HL-60/S4 treated with phorbol 12-myristate 13-acetate at 8.2 ng/mL for 4 days and 3 days (cell line): Measurements from ENCODE around the gene CFAP73.
"Not testable (repeated sequence)": the region's sequence is repeated elsewhere in the genome, so short reads cannot be mapped to it uniquely, and the experiment has no call there.

Experiments
- in situ Hi-C: fragments of 300-500 bp; cut with MboI; formaldehyde crosslinking; loops from 2 replicates; pipeline ENCODE4 v1.15.0; 2022; ENCODE audit warnings: low sequenced_read_pairs

Gene CFAP73

GRCh38 chr12:113149361-113150150, at the start of gene CFAP73:
CFAP73 (plus strand) TSS chr12:113149724; CDS start chr12:113149858, 134 bp downstream.
- in situ Hi-C loops: no loop called here

- in situ Hi-C loops: no loop called here
Observed at GRCh38 chr12:113099764-113100163, 49.8 kb upstream of the CFAP73 start.

DNA sequence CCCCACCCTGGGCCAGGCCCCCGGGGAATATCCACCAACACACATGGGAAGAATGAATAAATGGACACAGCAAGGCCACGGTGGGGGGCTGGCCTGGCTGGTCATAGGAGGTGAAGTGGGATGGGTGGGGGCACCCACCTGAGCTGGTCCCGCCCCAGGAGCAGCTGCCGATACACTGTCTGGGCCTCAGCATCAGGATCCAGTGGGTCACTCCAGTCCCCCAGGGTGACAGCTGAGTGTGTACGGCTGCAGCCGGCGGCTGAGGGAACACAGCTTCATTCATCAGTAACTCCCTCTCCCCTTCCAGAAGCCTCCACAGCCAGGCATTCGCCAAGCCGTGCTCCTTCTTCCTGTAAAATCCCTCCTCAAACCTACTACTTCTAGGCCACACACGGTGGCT, 47.8 kb upstream of the CFAP73 start:
- in situ Hi-C loops: no loop called here

DNA sequence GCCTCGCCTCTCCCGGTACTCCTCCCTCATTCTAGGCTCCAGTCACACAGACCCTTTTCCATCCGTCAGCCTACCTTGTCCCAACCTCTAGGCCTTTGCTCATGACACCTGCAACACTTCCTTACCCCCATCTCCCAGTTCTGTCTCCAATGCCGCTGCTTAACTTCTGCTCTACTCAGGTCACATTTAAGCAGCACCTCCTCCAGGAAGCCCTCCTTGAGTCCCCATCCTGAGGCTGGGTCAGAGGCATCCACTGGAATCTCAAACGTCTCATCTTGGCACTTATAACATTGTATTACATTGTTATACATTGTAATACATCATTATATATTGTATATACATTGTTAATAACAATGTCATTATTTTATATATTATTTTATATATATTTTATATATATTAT, 46.7 kb upstream of the CFAP73 start:
- in situ Hi-C loops: no loop called here

- in situ Hi-C loops: no loop called here
Observed at GRCh38 chr12:113103756-113104450, 45.6 kb upstream of the CFAP73 start.

GRCh38 chr12:113104953-113105510, 44.5 kb upstream of the CFAP73 start:
- in situ Hi-C loops: no loop called here

DNA sequence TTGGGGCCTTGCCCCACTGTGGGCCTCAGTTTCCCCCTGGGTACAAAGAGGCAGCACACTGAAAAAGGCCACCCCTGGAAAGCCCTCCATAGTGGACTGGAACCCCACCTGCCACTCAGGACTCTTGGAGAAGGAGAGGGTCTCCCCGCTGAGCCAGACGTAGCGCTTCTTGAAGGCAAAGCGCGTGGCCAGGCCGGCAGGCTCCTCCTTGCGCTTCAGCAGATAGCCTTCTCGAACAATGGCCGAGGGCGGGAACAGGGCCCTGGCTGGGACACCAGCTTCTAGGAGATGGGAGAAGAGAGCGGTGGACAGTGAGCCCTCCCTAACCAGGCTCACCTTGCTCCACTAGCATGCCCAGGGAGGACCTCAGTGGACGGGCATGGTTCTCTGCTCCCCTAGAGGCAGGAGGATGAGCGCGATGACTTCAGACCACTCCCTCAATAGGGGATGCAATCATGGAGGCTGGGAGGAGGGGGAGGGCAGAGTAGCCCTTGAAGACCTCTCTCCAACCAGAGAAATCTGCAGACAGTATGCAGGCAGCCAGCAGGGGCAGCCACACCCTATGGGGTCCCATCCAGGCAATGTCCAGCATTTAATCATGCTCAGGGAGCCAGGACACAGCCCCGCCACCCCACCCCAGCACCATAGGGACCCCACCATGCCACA, 43.8 kb upstream of the CFAP73 start:
- in situ Hi-C loops: no loop called here

DNA sequence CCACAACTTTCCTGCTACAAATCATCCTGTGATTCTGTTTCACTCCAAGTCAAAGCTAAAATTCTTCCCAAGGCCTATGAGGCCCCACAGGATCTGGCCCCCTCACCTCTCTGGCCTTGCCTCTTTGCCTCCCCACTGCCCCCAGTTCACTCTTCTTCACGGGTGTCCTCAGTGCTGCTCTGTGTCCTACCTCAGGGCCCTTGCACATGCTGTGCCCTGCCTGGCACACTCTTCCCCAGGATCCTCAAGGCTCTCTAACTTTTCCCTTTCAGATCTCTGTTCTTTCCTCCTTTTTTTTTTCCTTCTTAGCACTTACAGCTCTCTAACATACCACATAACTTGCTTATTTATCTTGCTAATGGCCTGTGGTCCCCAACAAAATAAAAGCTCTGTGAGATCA, 43.2 kb upstream of the CFAP73 start:
- in situ Hi-C loops: no loop called here

GRCh38 chr12:113108308-113108707, 41.2 kb upstream of the CFAP73 start:
- in situ Hi-C loops: no loop called here

- in situ Hi-C loops: no loop called here
Observed at GRCh38 chr12:113109360-113109759, 40.2 kb upstream of the CFAP73 start.

DNA sequence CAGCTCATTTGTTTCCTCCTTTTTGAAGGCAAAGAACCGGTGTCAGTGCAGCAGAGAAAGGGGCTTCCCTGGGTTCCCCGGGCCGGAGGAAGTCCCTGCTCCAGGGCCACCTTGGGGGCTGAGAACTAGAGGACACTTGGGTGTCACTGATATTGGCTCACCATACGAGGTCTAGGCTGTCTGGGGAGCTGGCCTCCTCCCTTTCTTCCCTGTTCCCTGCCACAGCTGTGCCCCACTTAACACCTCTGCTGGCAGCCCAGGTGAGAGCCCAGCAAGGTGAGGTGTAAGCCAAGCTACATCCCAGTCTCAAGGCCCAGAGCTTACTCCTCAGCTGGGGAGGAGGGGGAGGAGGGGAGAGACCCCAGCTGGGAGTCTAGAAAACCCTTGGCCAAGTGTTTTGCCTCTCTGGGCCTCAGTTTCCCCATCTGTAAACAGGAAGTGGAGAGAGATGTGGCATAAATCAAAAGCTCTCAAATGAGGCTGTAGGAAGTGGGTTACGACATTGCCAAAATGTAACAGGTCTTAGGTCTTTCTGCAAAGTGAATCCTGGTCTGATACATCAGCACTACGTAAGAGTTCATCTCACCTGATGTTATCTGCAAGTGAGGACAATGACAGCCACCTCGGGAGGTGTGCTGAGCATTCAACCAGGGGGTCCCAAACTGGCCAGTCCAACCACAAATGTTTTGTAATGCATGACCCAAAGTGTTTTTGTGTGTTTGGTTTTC, 39.5 kb upstream of the CFAP73 start:
- in situ Hi-C loops: no loop called here

GRCh38 chr12:113111247-113111646, 38.3 kb upstream of the CFAP73 start:
- in situ Hi-C loops: no loop called here

- in situ Hi-C loops: no loop called here
Observed at GRCh38 chr12:113112043-113112899, 37.3 kb upstream of the CFAP73 start.

- in situ Hi-C loops: no loop called here
Observed at GRCh38 chr12:113113397-113113796, 36.1 kb upstream of the CFAP73 start.

GRCh38 chr12:113114447-113115178, 34.9 kb upstream of the CFAP73 start:
- in situ Hi-C loops: no loop called here

- in situ Hi-C loops: no loop called here
Observed at GRCh38 chr12:113115455-113116126, 33.9 kb upstream of the CFAP73 start.

DNA sequence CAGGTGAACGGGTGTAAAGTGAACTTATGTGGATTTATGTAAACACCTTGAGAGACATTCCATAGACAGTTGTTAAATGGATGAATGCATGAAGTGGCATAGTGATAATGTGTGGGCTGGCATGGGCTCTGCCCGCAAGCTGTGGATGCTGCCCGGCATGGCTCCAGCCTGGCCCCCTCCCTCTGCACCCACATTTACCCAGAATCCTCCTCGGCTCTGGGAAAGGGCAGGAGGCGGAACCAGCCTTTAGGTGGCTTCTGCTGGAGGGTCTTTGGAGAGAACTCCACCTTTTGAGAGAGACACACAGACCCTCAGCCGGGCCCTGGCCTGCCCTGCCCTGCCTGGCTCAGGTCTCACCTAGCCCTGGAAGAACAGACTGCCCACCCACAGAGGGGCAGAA, 32.6 kb upstream of the CFAP73 start:
- in situ Hi-C loops: no loop called here

GRCh38 chr12:113117684-113118083, 31.8 kb upstream of the CFAP73 start:
- in situ Hi-C loops: not testable (repeated sequence)

- in situ Hi-C loops: no loop called here
Observed at GRCh38 chr12:113118142-113118541, 31.4 kb upstream of the CFAP73 start.
